Hepatocyte (in vitro differentiated cells): ENCODE data around the gene NT5M. TPM values are rescaled to one million over a fixed set of nuclear protein-coding genes. Genes with fewer than 3 reads are reported as not detected.

Source experiments
- DNase-seq: peaks from one replicate; pipeline ENCODE4 v3.0.0-alpha.2; 2016; ENCODE audit warnings: low spot score
- H2AFZ ChIP-seq: fragments of 200-600 bp; sonication (generic); 2 replicates; pipeline ENCODE4 v1.6.0; 2016; ENCODE audit warnings: antibody characterized with exemption, mild to moderate bottlenecking
- H3K27ac ChIP-seq: fragments of 200-600 bp; sonication (generic); 2 replicates; pipeline ENCODE4 v1.5.1; 2016; ENCODE audit warnings: mild to moderate bottlenecking
- H3K27me3 ChIP-seq: fragments of 200-600 bp; sonication (generic); 2 replicates; pipeline ENCODE4 v1.6.1; 2016
- H3K36me3 ChIP-seq: fragments of 200-600 bp; sonication (generic); replicated peaks from 2 replicates; pipeline ENCODE4 v1.5.1; 2016; ENCODE audit warnings: low read depth; ENCODE audit not compliant: insufficient read depth
- H3K4me1 ChIP-seq: fragments of 200-600 bp; sonication (generic); 2 replicates; pipeline ENCODE4 v1.5.1; 2016; ENCODE audit warnings: mild to moderate bottlenecking, moderate library complexity; ENCODE audit not compliant: insufficient read depth
- H3K4me2 ChIP-seq: fragments of 200-600 bp; sonication (generic); 2 replicates; pipeline ENCODE4 v1.6.0; 2016
- H3K4me3 ChIP-seq: fragments of 200-600 bp; sonication (generic); 2 replicates; pipeline ENCODE4 v1.5.1; 2016; ENCODE audit warnings: mild to moderate bottlenecking
- H3K79me2 ChIP-seq: fragments of 200-600 bp; sonication (generic); 2 replicates; pipeline ENCODE4 v1.6.0; 2017; ENCODE audit warnings: mild to moderate bottlenecking
- H3K9me2 ChIP-seq: fragments of 200-600 bp; sonication (generic); replicated peaks from 2 replicates; pipeline ENCODE4 v1.6.0; 2017; ENCODE audit warnings: mild to moderate bottlenecking; ENCODE audit not compliant: insufficient read depth
- H3K9me3 ChIP-seq: fragments of 200-600 bp; sonication (generic); 2 replicates; pipeline ENCODE4 v1.5.1; 2016; ENCODE audit warnings: low read depth, mild to moderate bottlenecking
- H4K20me1 ChIP-seq: fragments of 200-600 bp; sonication (generic); 2 replicates; pipeline ENCODE4 v1.6.0; 2016; ENCODE audit warnings: mild to moderate bottlenecking; ENCODE audit not compliant: insufficient read depth, poor library complexity, severe bottlenecking
- CTCF ChIP-seq: fragments of 200-600 bp; sonication (generic); IDR thresholded peaks from 2 replicates; pipeline ENCODE4 v1.5.1; 2016; ENCODE audit warnings: antibody characterized with exemption, mild to moderate bottlenecking; ENCODE audit not compliant: poor library complexity
- EZH2 ChIP-seq: fragments of 200-600 bp; sonication (generic); IDR thresholded peaks from 2 replicates; pipeline ENCODE4 v1.6.1; 2016; ENCODE audit warnings: antibody characterized with exemption, mild to moderate bottlenecking, borderline replicate concordance
- EZH2phosphoT487 ChIP-seq: fragments of 200-600 bp; sonication (generic); IDR thresholded peaks from one replicate; pipeline ENCODE4 v1.6.1; 2018; ENCODE audit warnings: antibody characterized with exemption, mild to moderate bottlenecking, low read depth, moderate library complexity; ENCODE audit not compliant: unreplicated experiment, severe bottlenecking
- WGBS: methylation state at CpG from one replicate; pipeline ENCODE4 v1.1.6; 2016; ENCODE audit warnings: low lambda C conversion rate; ENCODE audit errors: missing lambda C conversion rate; 5-methylcytosine and 5-hydroxymethylcytosine counted together
- polyA plus RNA-seq: library from polyadenylated mRNA; unstranded; fragments of >200 nt; fragmentation: Nextera tagmentation; extraction: Ambion mirVana; gene quantifications from 2 replicates; pipeline ENCODE4 v1.2.1, GENCODE V29; 2016
- total RNA-seq: library from RNA; depleted of rRNA; stranded (reverse); fragments of >200 nt; gene quantifications from 2 replicates; pipeline ENCODE4 v1.2.3, GENCODE V29; 2014

The NT5M gene
- total and polyA plus RNA-seq, 2 experiments from 2014 or later, result 3.4 to 3.5 TPM

DNA sequence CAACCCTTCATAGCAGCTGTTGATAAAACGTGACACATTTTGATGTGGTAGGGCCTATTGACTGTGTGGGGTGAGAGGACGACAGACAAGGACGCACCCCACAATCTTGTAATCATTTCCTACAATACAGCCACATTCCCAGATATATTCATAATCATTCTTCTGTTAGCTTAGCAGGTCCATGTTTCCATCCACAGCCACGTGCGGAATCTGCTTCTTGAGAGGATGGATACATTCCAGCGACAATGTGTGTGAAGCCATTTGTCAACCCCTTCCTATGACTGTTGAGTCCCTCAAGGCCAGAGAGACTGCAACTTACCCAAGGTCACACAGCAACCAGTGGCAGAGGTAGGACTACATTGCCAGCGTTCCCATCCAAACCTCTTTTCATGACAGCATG lies 13.5 kb upstream of the NT5M start:
- Histone ChIP-seq H3K36me3 (no peaks in the 10 kb centered on the region), H3K9me3 (no peaks in the 10 kb centered on the region), H2AFZ (no peak overlapping the region), H3K4me2 (no peak overlapping the region), H3K4me1 (no peaks in the 10 kb centered on the region), H3K4me3 (no peak overlapping the region), H4K20me1 (no peaks in the 10 kb centered on the region), H3K27me3 (no peaks in the 10 kb centered on the region), H3K27ac (no peak overlapping the region), H3K79me2 (no peaks in the 10 kb centered on the region), H3K9me2 (no peaks in the 10 kb centered on the region)
- 84% methylated on average over 7 of the region's 7 CpGs for WGBS
- no peak for DNase-seq
- TF ChIP-seq CTCF (no peak), EZH2 (no peak), EZH2phosphoT487 (no peak)

DNA sequence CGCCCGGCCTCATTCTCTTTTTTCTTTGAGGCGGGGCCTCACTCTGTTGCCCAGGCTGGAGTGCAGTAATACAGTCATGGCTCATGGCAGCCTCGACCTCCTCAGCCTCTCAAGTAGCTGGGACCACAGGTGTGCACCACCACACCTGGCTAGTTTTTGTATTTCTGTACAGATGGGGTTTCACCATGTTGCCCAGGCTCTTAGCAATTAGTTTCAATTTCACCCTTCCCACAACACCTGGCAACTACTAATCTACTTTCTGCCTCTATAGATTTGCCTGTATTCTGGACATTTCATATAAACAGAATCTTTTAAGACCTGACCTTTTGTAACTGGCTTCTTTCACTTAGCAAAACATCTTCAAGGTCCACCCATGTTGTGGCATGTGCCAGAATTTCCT lies 8.0 kb upstream of the NT5M start:
- H3K4me2 ChIP-seq, result no peak overlapping the region
- H2AFZ ChIP-seq, result no peak overlapping the region
- DNase-seq, result no peak
- no peaks in the 10 kb centered on the region for H4K20me1 ChIP-seq
- no peak for TF ChIP-seq EZH2
- no peak for TF ChIP-seq EZH2phosphoT487
- TF ChIP-seq CTCF, result no peak
- H3K9me3 ChIP-seq, result no peaks in the 10 kb centered on the region
- no peaks in the 10 kb centered on the region for H3K79me2 ChIP-seq
- H3K27ac ChIP-seq, result no peak overlapping the region
- no peaks in the 10 kb centered on the region for H3K9me2 ChIP-seq
- H3K4me1 ChIP-seq, result peaks cover under 1% of the 10 kb centered on the region
- no peak overlapping the region for H3K4me3 ChIP-seq
- WGBS, result 96% methylated on average over 4 of the region's 4 CpGs
- no peaks in the 10 kb centered on the region for H3K27me3 ChIP-seq
- H3K36me3 ChIP-seq, result no peaks in the 10 kb centered on the region

DNA sequence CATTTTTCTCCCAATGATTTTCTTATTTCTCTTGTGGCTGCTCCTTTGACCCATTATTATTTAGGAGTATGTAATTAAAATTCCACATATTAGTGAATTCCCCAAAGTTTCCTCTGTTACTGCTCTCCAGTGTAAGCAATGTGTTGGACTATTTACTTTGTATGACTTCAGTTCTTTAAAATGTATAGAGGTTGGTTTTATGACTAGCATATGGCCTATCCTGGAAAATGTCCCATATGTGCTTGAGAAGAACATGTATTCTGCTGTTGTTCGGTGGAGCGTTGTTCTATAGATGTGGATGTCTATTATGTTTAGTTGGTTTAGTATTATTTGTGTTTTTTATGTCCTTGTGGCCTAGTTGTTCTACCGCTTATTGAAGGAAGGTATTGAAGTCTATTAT lies 6.0 kb upstream of the NT5M start:
- DNase-seq, result no peak
- 90% methylated on average over 3 of the region's 3 CpGs for WGBS

More for the DNA sequence above, 6.0 kb upstream of the NT5M start:
- no peak for TF ChIP-seq EZH2
- TF ChIP-seq EZH2phosphoT487, result no peak
- TF ChIP-seq CTCF, result no peak
- Histone ChIP-seq H3K4me3 (no peak overlapping the region), H3K27ac (no peak overlapping the region), H3K4me1 (peaks cover 5% of the 10 kb centered on the region), H3K9me3 (no peaks in the 10 kb centered on the region), H4K20me1 (no peaks in the 10 kb centered on the region), H3K27me3 (no peaks in the 10 kb centered on the region), H3K79me2 (no peaks in the 10 kb centered on the region), H3K4me2 (no peak overlapping the region), H3K9me2 (no peaks in the 10 kb centered on the region), H2AFZ (no peak overlapping the region), H3K36me3 (no peaks in the 10 kb centered on the region)
